Gastrocnemius medialis (tissue), 4 donors: Measurements from ENCODE around the gene DEFB129.

Source experiments
- POLR2A ChIP-seq, 2 donors: fragments of 450-650 bp; IDR thresholded peaks; one replicate each; pipeline ENCODE4 v1.6.1; 2017; ENCODE audit warnings: antibody characterized with exemption in 2 of 2, mild to moderate bottlenecking in 2 of 2, moderate library complexity in 2 of 2
- TF ChIP-seq, protein P1 (sequence below), 5 experiments: fragments of 450-650 bp in 3 of 5; fragments of 200-600 bp in 2 of 5; sonication (generic) in 2 of 5; IDR thresholded peaks in 4 of 5; conservative IDR thresholded peaks in 1 of 5; 1 replicate in 4 of 5; 2 replicates in 1 of 5; pipeline ENCODE4 v1.5.1; 2016 to 2019; ENCODE audit warnings: antibody characterized with exemption in 5 of 5, mild to moderate bottlenecking in 3 of 5, moderate library complexity in 3 of 5

DNA sequence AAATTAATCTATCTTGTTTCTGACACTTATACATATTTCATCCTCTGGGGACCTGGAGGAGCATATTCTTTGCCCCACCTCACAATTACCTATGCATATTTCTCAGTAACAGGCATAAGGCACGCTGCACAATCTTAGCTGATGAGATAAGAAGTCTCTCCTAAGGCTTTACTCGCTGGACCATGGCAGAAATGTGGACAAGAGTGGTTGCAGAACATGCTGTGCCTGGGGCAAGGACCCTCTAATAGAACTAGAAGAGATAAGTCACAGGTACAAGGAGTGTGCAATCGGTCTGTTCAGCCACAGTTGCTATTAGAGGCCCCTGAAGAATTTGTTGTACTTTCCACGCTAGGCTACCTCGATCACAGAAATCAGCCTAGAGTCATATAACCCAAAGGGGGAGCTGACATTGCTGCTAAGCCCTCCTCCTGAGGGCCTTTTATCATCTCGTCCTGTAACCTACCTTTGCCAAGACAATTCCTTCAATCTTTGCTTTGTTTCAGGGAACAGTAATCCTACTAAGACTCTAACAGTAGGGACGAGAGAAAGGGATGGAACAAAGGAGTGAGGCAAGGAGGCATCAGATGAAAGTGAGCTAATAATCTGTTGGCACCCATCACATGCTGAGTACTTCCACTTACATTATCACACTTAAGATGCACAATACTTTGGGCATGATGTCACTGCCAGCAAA lies 16.1 kb upstream of the DEFB129 start:
- TF ChIP-seq, protein P1, sequence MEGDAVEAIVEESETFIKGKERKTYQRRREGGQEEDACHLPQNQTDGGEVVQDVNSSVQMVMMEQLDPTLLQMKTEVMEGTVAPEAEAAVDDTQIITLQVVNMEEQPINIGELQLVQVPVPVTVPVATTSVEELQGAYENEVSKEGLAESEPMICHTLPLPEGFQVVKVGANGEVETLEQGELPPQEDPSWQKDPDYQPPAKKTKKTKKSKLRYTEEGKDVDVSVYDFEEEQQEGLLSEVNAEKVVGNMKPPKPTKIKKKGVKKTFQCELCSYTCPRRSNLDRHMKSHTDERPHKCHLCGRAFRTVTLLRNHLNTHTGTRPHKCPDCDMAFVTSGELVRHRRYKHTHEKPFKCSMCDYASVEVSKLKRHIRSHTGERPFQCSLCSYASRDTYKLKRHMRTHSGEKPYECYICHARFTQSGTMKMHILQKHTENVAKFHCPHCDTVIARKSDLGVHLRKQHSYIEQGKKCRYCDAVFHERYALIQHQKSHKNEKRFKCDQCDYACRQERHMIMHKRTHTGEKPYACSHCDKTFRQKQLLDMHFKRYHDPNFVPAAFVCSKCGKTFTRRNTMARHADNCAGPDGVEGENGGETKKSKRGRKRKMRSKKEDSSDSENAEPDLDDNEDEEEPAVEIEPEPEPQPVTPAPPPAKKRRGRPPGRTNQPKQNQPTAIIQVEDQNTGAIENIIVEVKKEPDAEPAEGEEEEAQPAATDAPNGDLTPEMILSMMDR (IDR thresholded peaks at IDR 0.05 in 4 of 5, conservative IDR thresholded peaks at IDR 0.05 in 1 of 5), result no peak
- TF ChIP-seq POLR2A (IDR thresholded peaks at IDR 0.05), result no peak
